Mesothelial cell of epicardium (in vitro differentiated cells): ENCODE results near the gene FRAS1. TPM values are rescaled to one million over a fixed set of nuclear protein-coding genes. Genes with fewer than 3 reads are reported as not detected.

Experiments
- DNase-seq, 2 experiments: peaks; one replicate each; pipeline ENCODE4 v3.0.0; 2021; ENCODE audit warnings: low spot score in 2 of 2; ENCODE audit not compliant: unreplicated experiment in 2 of 2
- H3K27ac Mint-ChIP-seq: 2 replicates; pipeline ENCODE4 v1.8.0; 2021; ENCODE audit warnings: mixed read lengths
- H3K27me3 Mint-ChIP-seq: 2 replicates; pipeline ENCODE4 v1.8.0; 2021; ENCODE audit warnings: low read depth, mixed read lengths
- H3K36me3 Mint-ChIP-seq: 2 replicates; pipeline ENCODE4 v1.8.0; 2021; ENCODE audit warnings: mixed read lengths
- H3K4me1 Mint-ChIP-seq: 2 replicates; pipeline ENCODE4 v1.8.0; 2021; ENCODE audit warnings: mixed read lengths
- H3K4me3 Mint-ChIP-seq: 2 replicates; pipeline ENCODE4 v1.8.0; 2021; ENCODE audit warnings: mild to moderate bottlenecking, moderate library complexity, mixed read lengths
- H3K9me3 Mint-ChIP-seq: 2 replicates; pipeline ENCODE4 v1.8.0; 2021; ENCODE audit warnings: mixed read lengths
- CTCF ChIP-seq: fragments of 200-600 bp; sonication (generic); IDR thresholded peaks from one replicate; pipeline ENCODE4 v1.5.0; 2021; ENCODE audit warnings: antibody characterized with exemption; ENCODE audit not compliant: unreplicated experiment
- total RNA-seq: library from RNA; stranded (reverse); gene quantifications from 3 replicates; pipeline ENCODE4 v1.2.1, GENCODE V29; 2021

FRAS1 gene
- total RNA-seq, 1 donor from 2014 or later: 51.9 TPM

GRCh38 chr4:78357122-78357521 is 300.0 kb downstream of the FRAS1 start:
- Mint-ChIP-seq H3K36me3 (no peaks in the 10 kb centered on the region), H3K27ac (no peak overlapping the region), H3K4me1 (peaks cover 32% of the 10 kb centered on the region), H3K9me3 (no peaks in the 10 kb centered on the region), H3K4me3 (no peak overlapping the region), H3K27me3 (no peaks in the 10 kb centered on the region)
- DNase-seq: no peak
- no peak for TF ChIP-seq CTCF

GRCh38 chr4:78360466-78360865 is 303.3 kb downstream of the FRAS1 start:
- Mint-ChIP-seq H3K27ac (no peak overlapping the region), H3K9me3 (no peaks in the 10 kb centered on the region), H3K27me3 (no peaks in the 10 kb centered on the region), H3K4me1 (peaks cover 16% of the 10 kb centered on the region), H3K36me3 (no peaks in the 10 kb centered on the region), H3K4me3 (no peak overlapping the region)
- no peak for TF ChIP-seq CTCF
- no peak for DNase-seq

- no peak for TF ChIP-seq CTCF
- Mint-ChIP-seq H3K27me3 (no peaks in the 10 kb centered on the region), H3K27ac (no peak overlapping the region), H3K9me3 (no peaks in the 10 kb centered on the region), H3K4me1 (peaks cover 10% of the 10 kb centered on the region), H3K4me3 (no peak overlapping the region), H3K36me3 (peaks cover 5% of the 10 kb centered on the region)
- no peak for DNase-seq
Measured at GRCh38 chr4:78361621-78362120, 304.5 kb downstream of the FRAS1 start.

GRCh38 chr4:78362310-78362709 is 305.2 kb downstream of the FRAS1 start:
- DNase-seq: no peak
- H3K4me3 Mint-ChIP-seq: no peak overlapping the region
- peaks cover 10% of the 10 kb centered on the region for H3K4me1 Mint-ChIP-seq

GRCh38 chr4:78363031-78363570 is 306.0 kb downstream of the FRAS1 start:
- peaks cover 10% of the 10 kb centered on the region for H3K4me1 Mint-ChIP-seq
- DNase-seq: no peak
- H3K27ac Mint-ChIP-seq: no peak overlapping the region
- H3K36me3 Mint-ChIP-seq: peaks cover 8% of the 10 kb centered on the region
- no peak for TF ChIP-seq CTCF
- no peaks in the 10 kb centered on the region for H3K27me3 Mint-ChIP-seq
- no peaks in the 10 kb centered on the region for H3K9me3 Mint-ChIP-seq
- H3K4me3 Mint-ChIP-seq: no peak overlapping the region

More at GRCh38 chr4:78362310-78362709, 305.2 kb downstream of the FRAS1 start:
- TF ChIP-seq CTCF: no peak
- H3K27ac Mint-ChIP-seq: no peak overlapping the region
- no peaks in the 10 kb centered on the region for H3K27me3 Mint-ChIP-seq
- H3K9me3 Mint-ChIP-seq: no peaks in the 10 kb centered on the region
- peaks cover 8% of the 10 kb centered on the region for H3K36me3 Mint-ChIP-seq
